ENCODE measurements around the gene SH3RF1.

DNA sequence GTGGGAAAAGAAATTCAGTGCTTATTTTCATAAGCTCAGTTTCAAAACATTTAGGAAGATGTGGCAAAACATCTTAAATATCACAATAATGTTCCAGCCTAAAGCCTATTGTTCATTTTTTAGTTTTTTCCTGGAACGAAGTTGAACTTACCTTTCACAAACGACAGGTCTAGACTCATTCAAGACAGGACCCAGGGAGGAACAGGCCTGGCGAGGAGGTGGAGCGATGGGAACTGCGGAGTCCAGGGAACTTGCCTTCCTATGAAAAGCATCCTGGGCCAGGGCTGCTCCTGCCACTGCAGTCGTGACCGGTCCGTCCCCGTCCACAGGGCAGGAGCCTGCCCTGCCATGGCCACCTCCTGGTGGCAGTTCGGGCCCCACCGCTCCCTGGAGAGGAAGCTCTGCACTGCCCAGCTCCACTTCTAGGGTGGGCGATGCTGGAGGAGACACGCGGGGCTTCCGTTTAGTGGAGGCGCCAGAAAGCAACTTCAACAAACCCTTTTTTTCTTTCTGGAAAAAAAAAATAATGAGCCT is 164.0 kb downstream of the SH3RF1 start:
- no peak for TF ChIP-seq HDAC2 (IDR thresholded peaks at IDR 0.05; ENCODE audit: borderline replicate concordance in 1 of 2, low read depth in 2 of 2, low read length in 2 of 2)
- TF ChIP-seq, protein P1, sequence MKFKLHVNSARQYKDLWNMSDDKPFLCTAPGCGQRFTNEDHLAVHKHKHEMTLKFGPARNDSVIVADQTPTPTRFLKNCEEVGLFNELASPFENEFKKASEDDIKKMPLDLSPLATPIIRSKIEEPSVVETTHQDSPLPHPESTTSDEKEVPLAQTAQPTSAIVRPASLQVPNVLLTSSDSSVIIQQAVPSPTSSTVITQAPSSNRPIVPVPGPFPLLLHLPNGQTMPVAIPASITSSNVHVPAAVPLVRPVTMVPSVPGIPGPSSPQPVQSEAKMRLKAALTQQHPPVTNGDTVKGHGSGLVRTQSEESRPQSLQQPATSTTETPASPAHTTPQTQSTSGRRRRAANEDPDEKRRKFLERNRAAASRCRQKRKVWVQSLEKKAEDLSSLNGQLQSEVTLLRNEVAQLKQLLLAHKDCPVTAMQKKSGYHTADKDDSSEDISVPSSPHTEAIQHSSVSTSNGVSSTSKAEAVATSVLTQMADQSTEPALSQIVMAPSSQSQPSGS (IDR thresholded peaks at IDR 0.05; ENCODE audit: low read length) = no peak
- TF ChIP-seq JUN (IDR thresholded peaks at IDR 0.05; ENCODE audit: low read depth, low read length) = no peak
- TF ChIP-seq CTCF (IDR thresholded peaks at IDR 0.05; ENCODE audit: control extremely low read depth in 1 of 3, insufficient read depth in 1 of 3, low read depth in 1 of 3, low read length in 3 of 3) = no peak
- TF ChIP-seq GABPA (IDR thresholded peaks at IDR 0.05; ENCODE audit: borderline replicate concordance, insufficient read depth, low read length) = no peak
- TF ChIP-seq NRF1 (IDR thresholded peaks at IDR 0.05; ENCODE audit: low read depth, low read length) = no peak
- TF ChIP-seq JUND (IDR thresholded peaks at IDR 0.05; ENCODE audit: low read length) = no peak
- no peak for TF ChIP-seq RAD21 (IDR thresholded peaks at IDR 0.05 in 1 of 2, conservative IDR thresholded peaks at IDR 0.05 in 1 of 2; ENCODE audit: low read depth in 2 of 2, low read length in 2 of 2)
- no peak for TF ChIP-seq EP300 (IDR thresholded peaks at IDR 0.05; ENCODE audit: borderline replicate concordance in 1 of 2, low read depth in 2 of 2, low read length in 2 of 2)
- no peak for TF ChIP-seq EZH2 (IDR thresholded peaks at IDR 0.05; ENCODE audit: low read depth, low read length, severe bottlenecking)
- no peak for TF ChIP-seq YY1 (IDR thresholded peaks at IDR 0.05; ENCODE audit: low read depth, low read length)
- no peak for TF ChIP-seq POLR2A (IDR thresholded peaks at IDR 0.05; ENCODE audit: control extremely low read depth in 1 of 2, low read depth in 2 of 2, low read length in 2 of 2)
- no peak for TF ChIP-seq SP2 (IDR thresholded peaks at IDR 0.05; ENCODE audit: low read length)
